SK-N-SH treated with all-trans-retinoic acid at 6 μM for 48 hours (cell line): ENCODE data around the gene PORCN.
A peak's percentile ranks its signal among the peaks of the same experiment; 100 is the strongest.

Experiments
- ATAC-seq: fragments of 200-7000 bp; cut with Tn5 transposase; 3 replicates; pipeline ENCODE4 v1.9.1; 2020; ENCODE audit warnings: mild to moderate bottlenecking, moderate library complexity
- ARNTL ChIP-seq: fragments of 450-650 bp; formaldehyde crosslinking; IDR thresholded peaks from 2 replicates; pipeline ENCODE4 v1.5.0; 2020; ENCODE audit warnings: low read depth, mild to moderate bottlenecking, moderate library complexity, borderline replicate concordance
- BACH2 ChIP-seq: fragments of 250-450 bp; sonication (Bioruptor Pico); IDR thresholded peaks from 2 replicates; pipeline ENCODE4 v1.9.0; 2021; ENCODE audit warnings: mild to moderate bottlenecking, borderline replicate concordance
- CREB5 ChIP-seq: fragments of 250-450 bp; sonication (Bioruptor Pico); IDR thresholded peaks from 2 replicates; pipeline ENCODE4 v1.5.1; 2020; ENCODE audit warnings: low read depth, mild to moderate bottlenecking, moderate library complexity
- CSDC2 ChIP-seq: fragments of 250-450 bp; sonication (Bioruptor Pico); IDR thresholded peaks from 2 replicates; pipeline ENCODE4 v1.5.0; 2020; ENCODE audit warnings: mild to moderate bottlenecking, moderate library complexity
- ESRRG ChIP-seq: fragments of 250-450 bp; sonication (Bioruptor Pico); IDR thresholded peaks from 2 replicates; pipeline ENCODE4 v1.6.1; 2021; ENCODE audit warnings: mild to moderate bottlenecking
- GLIS3 ChIP-seq: fragments of 250-450 bp; sonication (Bioruptor Pico); IDR thresholded peaks from 2 replicates; pipeline ENCODE4 v1.5.0; 2020; ENCODE audit warnings: mild to moderate bottlenecking, moderate library complexity
- ISL1 ChIP-seq: fragments of 250-450 bp; sonication (Bioruptor Pico); IDR thresholded peaks from 2 replicates; pipeline ENCODE4 v2.1.2; 2022; ENCODE audit warnings: mild to moderate bottlenecking, moderate library complexity
- OSR1 ChIP-seq: fragments of 250-450 bp; sonication (Bioruptor Pico); IDR thresholded peaks from 2 replicates; pipeline ENCODE4 v1.8.0; 2022; ENCODE audit warnings: moderate library complexity, mild to moderate bottlenecking, inconsistent platforms
- PATZ1 ChIP-seq: fragments of 250-450 bp; sonication (Bioruptor Pico); IDR thresholded peaks from 2 replicates; pipeline ENCODE4 v1.8.0; 2020; ENCODE audit warnings: mild to moderate bottlenecking, moderate library complexity, borderline replicate concordance
- RARB ChIP-seq: fragments of 250-450 bp; sonication (Bioruptor Pico); IDR thresholded peaks from 2 replicates; pipeline ENCODE4 v1.8.0; 2021; ENCODE audit warnings: mild to moderate bottlenecking, moderate library complexity
- SNAI2 ChIP-seq: fragments of 250-450 bp; sonication (Bioruptor Pico); IDR thresholded peaks from 2 replicates; pipeline ENCODE4 v1.5.0; 2020; ENCODE audit warnings: mild to moderate bottlenecking, moderate library complexity
- TCF4 ChIP-seq: fragments of 250-450 bp; sonication (Bioruptor Pico); IDR thresholded peaks from 2 replicates; pipeline ENCODE4 v1.8.0; 2021; ENCODE audit warnings: mild to moderate bottlenecking, moderate library complexity, borderline replicate concordance
- TOX ChIP-seq: fragments of 250-450 bp; sonication (Bioruptor Pico); IDR thresholded peaks from 2 replicates; pipeline ENCODE4 v1.8.0; 2021; ENCODE audit warnings: mild to moderate bottlenecking, moderate library complexity, borderline replicate concordance
- TSHZ2 ChIP-seq: fragments of 250-450 bp; sonication (Bioruptor Pico); IDR thresholded peaks from 2 replicates; pipeline ENCODE4 v1.5.0; 2020; ENCODE audit warnings: mild to moderate bottlenecking, moderate library complexity
- ZC3H10 ChIP-seq: fragments of 250-450 bp; sonication (Bioruptor Pico); IDR thresholded peaks from 2 replicates; pipeline ENCODE4 v1.5.1; 2021; ENCODE audit warnings: mild to moderate bottlenecking, moderate library complexity
- ZFP30 ChIP-seq: fragments of 450-650 bp; formaldehyde crosslinking; IDR thresholded peaks from 2 replicates; pipeline ENCODE4 v1.5.0; 2022; ENCODE audit warnings: mild to moderate bottlenecking, moderate library complexity
- ZNF565 ChIP-seq: fragments of 450-650 bp; formaldehyde crosslinking; conservative IDR thresholded peaks from 2 replicates; pipeline ENCODE4 v1.5.0; 2020; ENCODE audit warnings: low read depth, mild to moderate bottlenecking, moderate library complexity
- ZNF8 ChIP-seq: fragments of 450-650 bp; formaldehyde crosslinking; IDR thresholded peaks from 2 replicates; pipeline ENCODE4 v1.5.0; 2020; ENCODE audit warnings: mild to moderate bottlenecking, moderate library complexity
- TF ChIP-seq, protein P1 (sequence below): fragments of 250-450 bp; sonication (Bioruptor Pico); IDR thresholded peaks from 2 replicates; pipeline ENCODE4 v1.8.0; 2021; ENCODE audit warnings: low read depth, mild to moderate bottlenecking, moderate library complexity, borderline replicate concordance

The PORCN gene

GRCh38 chrX:48531358-48531959, 22.7 kb downstream of the PORCN start:
- ATAC-seq = peak; percentile 73
- TF ChIP-seq RARB (CRISPR knock-in tag) (no peak), GLIS3 (CRISPR knock-in tag) (no peak), ZC3H10 (CRISPR knock-in tag) (no peak), PATZ1 (CRISPR knock-in tag) (no peak), BACH2 (CRISPR knock-in tag) (no peak), ZNF565 (no peak), TSHZ2 (CRISPR knock-in tag) (no peak), ESRRG (CRISPR knock-in tag) (no peak), ZFP30 (CRISPR knock-in tag) (no peak), ZNF8 (CRISPR knock-in tag) (no peak), ISL1 (CRISPR knock-in tag) (no peak)
- TF ChIP-seq, all 23 proteins: peak for 0

- no peak for TF ChIP-seq SNAI2 (CRISPR knock-in tag)
- no peak for TF ChIP-seq ISL1 (CRISPR knock-in tag)
- no peak for ATAC-seq
Measured at GRCh38 chrX:48532161-48532560, 23.4 kb downstream of the PORCN start.

DNA sequence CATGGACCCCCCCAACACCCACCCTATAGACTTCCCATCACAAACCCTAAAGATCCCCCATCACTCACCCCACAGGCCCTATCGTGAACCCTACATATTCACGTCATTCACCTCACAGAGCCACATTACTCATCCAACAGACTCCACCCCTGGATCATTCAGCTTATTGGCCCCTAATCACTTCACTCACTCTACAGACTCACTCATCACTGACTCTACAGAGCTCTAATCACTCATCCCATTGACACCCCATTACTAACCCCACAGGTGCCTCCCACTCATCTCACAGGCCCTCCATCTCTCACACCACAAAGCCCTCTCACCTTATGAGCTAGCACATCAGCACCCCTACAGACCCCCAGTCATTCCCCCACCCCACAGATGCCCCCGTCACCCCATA, 24.4 kb downstream of the PORCN start:
- TF ChIP-seq OSR1 (CRISPR knock-in tag) (no peak), ESRRG (CRISPR knock-in tag) (no peak), CSDC2 (CRISPR knock-in tag) (no peak), SNAI2 (CRISPR knock-in tag) (no peak), TOX (no peak), ISL1 (CRISPR knock-in tag) (no peak), CREB5 (CRISPR knock-in tag) (no peak), ZC3H10 (CRISPR knock-in tag) (no peak)
- TF ChIP-seq, protein P1, sequence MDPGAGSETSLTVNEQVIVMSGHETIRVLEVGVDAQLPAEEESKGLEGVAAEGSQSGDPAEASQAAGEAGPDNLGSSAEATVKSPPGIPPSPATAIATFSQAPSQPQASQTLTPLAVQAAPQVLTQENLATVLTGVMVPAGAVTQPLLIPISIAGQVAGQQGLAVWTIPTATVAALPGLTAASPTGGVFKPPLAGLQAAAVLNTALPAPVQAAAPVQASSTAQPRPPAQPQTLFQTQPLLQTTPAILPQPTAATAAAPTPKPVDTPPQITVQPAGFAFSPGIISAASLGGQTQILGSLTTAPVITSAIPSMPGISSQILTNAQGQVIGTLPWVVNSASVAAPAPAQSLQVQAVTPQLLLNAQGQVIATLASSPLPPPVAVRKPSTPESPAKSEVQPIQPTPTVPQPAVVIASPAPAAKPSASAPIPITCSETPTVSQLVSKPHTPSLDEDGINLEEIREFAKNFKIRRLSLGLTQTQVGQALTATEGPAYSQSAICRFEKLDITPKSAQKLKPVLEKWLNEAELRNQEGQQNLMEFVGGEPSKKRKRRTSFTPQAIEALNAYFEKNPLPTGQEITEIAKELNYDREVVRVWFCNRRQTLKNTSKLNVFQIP (CRISPR knock-in tag) = no peak
- ATAC-seq = no peak

DNA sequence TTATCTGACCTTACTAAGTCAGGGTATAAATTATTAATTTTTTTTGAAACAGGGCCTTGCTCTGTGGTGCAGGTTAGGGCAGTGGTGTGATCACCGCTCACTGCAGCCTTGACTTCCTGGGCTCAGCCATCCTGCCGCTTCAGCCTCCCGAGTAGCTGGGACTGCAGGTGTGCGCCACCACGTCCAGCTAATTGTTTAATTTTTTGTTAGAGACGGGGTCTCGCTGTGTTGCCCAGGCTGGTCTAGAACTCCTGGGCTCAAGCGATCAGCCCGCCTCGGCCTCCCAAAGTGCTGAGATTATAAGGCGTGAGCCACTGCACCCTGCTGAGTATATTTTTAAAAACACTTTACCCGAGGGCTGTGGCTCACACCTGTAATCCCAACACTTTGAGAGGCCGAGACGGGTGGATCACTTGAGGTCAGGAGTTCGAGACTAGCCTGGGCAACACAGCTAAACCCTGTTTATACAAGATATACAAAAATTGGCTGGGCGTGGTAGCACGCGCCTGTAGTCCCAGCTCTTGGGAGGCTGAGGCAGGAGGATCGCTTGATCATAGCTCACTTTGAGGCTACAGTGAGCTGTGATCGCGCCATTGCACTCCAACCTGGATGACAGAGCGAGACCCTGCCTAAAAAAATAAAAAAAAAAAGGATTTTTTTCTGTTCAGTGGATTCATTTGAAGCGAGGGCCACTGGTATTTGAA, 30.0 kb downstream of the PORCN start:
- TF ChIP-seq ZC3H10 (CRISPR knock-in tag) = no peak
- no peak for TF ChIP-seq CREB5 (CRISPR knock-in tag)
- TF ChIP-seq, protein P1 (CRISPR knock-in tag) = no peak
- TF ChIP-seq ARNTL (CRISPR knock-in tag) = no peak
- no peak for TF ChIP-seq ZNF8 (CRISPR knock-in tag)
- TF ChIP-seq ESRRG (CRISPR knock-in tag) = no peak
- TF ChIP-seq GLIS3 (CRISPR knock-in tag) = no peak
- no peak for TF ChIP-seq TCF4 (CRISPR knock-in tag)
- no peak for TF ChIP-seq BACH2 (CRISPR knock-in tag)
- ATAC-seq = no peak
